Gastrocnemius medialis (tissue), 4 donors: Measurements from ENCODE around the gene LRRC75B. TPM values are rescaled to one million over a fixed set of nuclear protein-coding genes. Genes with fewer than 3 reads are reported as not detected.
"Not testable (repeated sequence)": the region's sequence is repeated elsewhere in the genome, so short reads cannot be mapped to it uniquely, and the experiment has no call there.

Experiments used
- ATAC-seq, 2 donors: fragments of 150-250 bp; one replicate each; pipeline ENCODE4 v1.9.1; 2016
- DNase-seq, 2 donors: peaks; one replicate each; pipeline ENCODE4 v3.0.0-alpha.2; 2019
- H3K27ac ChIP-seq, 4 donors: fragments of 200-600 bp; sonication (generic); 1 replicate in 1 of 4; 2 replicates in 3 of 4; pipeline ENCODE4 v1.5.1; 2016 to 2018; ENCODE audit warnings: mild to moderate bottlenecking in 2 of 4, moderate library complexity in 1 of 4
- H3K27me3 ChIP-seq, 3 donors: fragments of 200-600 bp; sonication (generic) in 2 of 3; 1 replicate in 1 of 3; 2 replicates in 2 of 3; pipeline versions ENCODE4 v1.5.1 to v1.6.0; 2016 to 2019; ENCODE audit warnings: mild to moderate bottlenecking in 1 of 3, moderate library complexity in 1 of 3
- H3K36me3 ChIP-seq, 2 donors: fragments of 200-600 bp; sonication (generic) in 1 of 2; one replicate each; pipeline ENCODE4 v1.5.1; 2017 to 2018
- H3K4me1 ChIP-seq, 2 donors: fragments of 200-600 bp; sonication (generic) in 1 of 2; one replicate each; pipeline ENCODE4 v1.5.1; 2016 to 2017; ENCODE audit warnings: mild to moderate bottlenecking in 2 of 2
- H3K4me3 ChIP-seq, 4 donors: fragments of 200-600 bp; sonication (generic) in 3 of 4; 1 replicate in 1 of 4; 2 replicates in 3 of 4; pipeline ENCODE4 v1.5.1; 2016 to 2019; ENCODE audit warnings: mild to moderate bottlenecking in 2 of 4
- H3K9me3 ChIP-seq, 3 donors: fragments of 200-600 bp; sonication (generic) in 2 of 3; 1 replicate in 1 of 3; 2 replicates in 2 of 3; pipeline ENCODE4 v1.5.1; 2016 to 2019
- POLR2A ChIP-seq, 2 donors: fragments of 450-650 bp; IDR thresholded peaks; one replicate each; pipeline ENCODE4 v1.6.1; 2017; ENCODE audit warnings: antibody characterized with exemption in 2 of 2, mild to moderate bottlenecking in 2 of 2, moderate library complexity in 2 of 2
- in situ Hi-C, 4 donors: fragments of 200-750 bp; cut with MboI; loops; one replicate each; pipeline versions ENCODE4 v1.15.0 to v1.8.0; 2017; ENCODE audit warnings: low sequenced_read_pairs in 4 of 4
- intact Hi-C: fragments of 100-400 bp; cut with DNase I; formaldehyde crosslinking; loops from one replicate; pipeline ENCODE4 v1.15.1; 2023; ENCODE audit warnings: low total_unique reads
- total RNA-seq, 4 donors: library from RNA; depleted of rRNA; stranded (reverse); fragments of >200 nt; gene quantifications; one replicate each; pipeline versions ENCODE4 v1.1.0 to v1.2.3, GENCODE V29; 2016
- TF ChIP-seq, protein P1 (sequence below), 5 experiments: fragments of 450-650 bp in 3 of 5; fragments of 200-600 bp in 2 of 5; sonication (generic) in 2 of 5; IDR thresholded peaks in 4 of 5; conservative IDR thresholded peaks in 1 of 5; 1 replicate in 4 of 5; 2 replicates in 1 of 5; pipeline ENCODE4 v1.5.1; 2016 to 2019; ENCODE audit warnings: antibody characterized with exemption in 5 of 5, mild to moderate bottlenecking in 3 of 5, moderate library complexity in 3 of 5

LRRC75B gene, protein sequence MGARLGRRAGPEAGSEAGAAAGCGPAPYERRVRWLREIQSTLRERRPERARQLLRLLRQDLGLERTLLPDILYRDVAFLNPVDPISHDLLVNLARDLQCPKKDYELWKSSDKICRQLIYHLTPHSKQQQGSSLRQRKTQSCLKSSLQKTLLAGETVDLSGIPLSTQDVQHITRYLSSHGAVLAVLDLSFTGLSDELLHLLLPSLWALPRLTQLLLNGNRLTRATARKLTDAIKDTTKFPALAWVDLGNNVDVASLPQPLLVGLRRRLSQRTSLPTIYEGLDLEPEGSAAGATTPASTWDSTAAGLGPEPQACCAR
- total RNA-seq = 1 to 10 TPM; 1.9 to 3.4 (median 2.8) TPM

DNA sequence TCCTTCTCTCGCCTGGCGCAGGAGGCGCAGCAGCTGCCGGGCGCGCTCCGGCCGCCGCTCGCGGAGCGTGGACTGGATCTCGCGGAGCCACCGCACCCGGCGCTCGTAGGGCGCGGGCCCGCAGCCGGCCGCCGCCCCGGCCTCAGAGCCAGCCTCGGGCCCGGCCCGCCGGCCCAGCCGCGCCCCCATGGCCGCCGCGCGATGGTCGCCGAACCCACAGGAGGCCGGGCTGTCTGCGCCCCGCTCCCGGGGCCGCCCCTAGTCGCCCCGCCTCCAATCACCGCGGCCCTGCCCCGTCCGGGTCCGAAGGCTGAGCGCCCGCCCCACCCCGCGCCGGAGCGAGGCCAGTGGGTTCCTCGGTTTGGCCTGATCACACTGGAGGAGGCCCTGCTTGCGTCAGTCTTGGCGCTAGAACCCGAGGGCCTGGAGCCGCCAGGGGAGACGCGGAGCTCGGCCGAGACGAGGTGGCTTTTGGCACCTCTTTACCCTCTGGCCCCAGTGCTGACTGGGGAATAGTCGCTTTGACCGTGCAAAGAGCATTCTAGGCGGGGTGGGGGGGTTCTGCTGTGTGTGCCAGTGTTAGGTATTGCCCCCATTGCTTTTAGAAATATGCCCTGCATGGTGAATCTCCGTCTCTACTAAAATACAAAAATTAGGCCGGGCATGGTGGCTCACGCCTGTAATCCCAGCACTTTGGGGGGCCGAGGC is at the start of gene LRRC75B:
TSS of gene LRRC75B (minus strand) at position 223 of the 708 bp plus-strand sequence. CDS start at position 189, 34 bp downstream.
- Histone ChIP-seq H3K9me3 (no peaks in the 10 kb centered on the region), H3K4me3 (peak within 1 kb of the TSS; percentile 56 to 75 (median 62)), H3K4me1 (no peaks in the 10 kb centered on the region), H3K36me3 (no peaks in the 10 kb centered on the region), H3K27me3 (no peaks in the 10 kb centered on the region), H3K27ac (peak within 1 kb of the TSS; percentile 54 to 64 (median 64))
- in situ Hi-C loops = no loop called here
- peak in 1 of 2 donors; percentile 37 for TF ChIP-seq POLR2A (IDR thresholded peaks at IDR 0.05)
- TF ChIP-seq, protein P1, sequence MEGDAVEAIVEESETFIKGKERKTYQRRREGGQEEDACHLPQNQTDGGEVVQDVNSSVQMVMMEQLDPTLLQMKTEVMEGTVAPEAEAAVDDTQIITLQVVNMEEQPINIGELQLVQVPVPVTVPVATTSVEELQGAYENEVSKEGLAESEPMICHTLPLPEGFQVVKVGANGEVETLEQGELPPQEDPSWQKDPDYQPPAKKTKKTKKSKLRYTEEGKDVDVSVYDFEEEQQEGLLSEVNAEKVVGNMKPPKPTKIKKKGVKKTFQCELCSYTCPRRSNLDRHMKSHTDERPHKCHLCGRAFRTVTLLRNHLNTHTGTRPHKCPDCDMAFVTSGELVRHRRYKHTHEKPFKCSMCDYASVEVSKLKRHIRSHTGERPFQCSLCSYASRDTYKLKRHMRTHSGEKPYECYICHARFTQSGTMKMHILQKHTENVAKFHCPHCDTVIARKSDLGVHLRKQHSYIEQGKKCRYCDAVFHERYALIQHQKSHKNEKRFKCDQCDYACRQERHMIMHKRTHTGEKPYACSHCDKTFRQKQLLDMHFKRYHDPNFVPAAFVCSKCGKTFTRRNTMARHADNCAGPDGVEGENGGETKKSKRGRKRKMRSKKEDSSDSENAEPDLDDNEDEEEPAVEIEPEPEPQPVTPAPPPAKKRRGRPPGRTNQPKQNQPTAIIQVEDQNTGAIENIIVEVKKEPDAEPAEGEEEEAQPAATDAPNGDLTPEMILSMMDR (IDR thresholded peaks at IDR 0.05 in 4 of 5, conservative IDR thresholded peaks at IDR 0.05 in 1 of 5) = no peak
- ATAC-seq (peak; percentile 56 to 84), DNase-seq (peak; percentile 55 to 71)
- intact Hi-C loops = loop anchor here (1.0 kb wide), 1 partner anchor 38 kb away; the partner anchor contains the start of genes GUCD1 and SNRPD3

DNA sequence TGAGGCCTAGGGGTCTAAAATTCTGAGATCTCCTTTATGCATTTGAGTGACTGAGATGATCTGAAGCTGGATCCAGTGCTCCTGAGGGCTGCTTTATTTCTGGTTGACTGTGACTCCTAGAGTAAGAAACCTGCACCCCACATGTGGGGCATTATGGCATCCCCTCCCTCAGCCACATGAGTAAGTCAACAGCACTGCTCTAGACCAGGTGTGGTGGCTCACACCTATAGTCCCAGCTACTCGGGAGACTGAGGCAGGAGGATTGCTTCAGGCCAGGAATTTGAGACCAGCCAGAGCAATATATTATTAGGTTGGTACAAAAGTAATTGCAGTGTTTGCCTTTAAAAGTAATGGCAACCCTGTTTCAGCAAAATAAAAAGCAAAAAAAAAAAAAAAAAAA is 49.4 kb upstream of the LRRC75B start:
- DNase-seq, H3K27me3 ChIP-seq, in situ Hi-C loops, H3K27ac ChIP-seq, ATAC-seq, intact Hi-C loops, H3K4me1 ChIP-seq, H3K36me3 ChIP-seq, H3K4me3 ChIP-seq, H3K9me3 ChIP-seq: not testable (repeated sequence)

DNA sequence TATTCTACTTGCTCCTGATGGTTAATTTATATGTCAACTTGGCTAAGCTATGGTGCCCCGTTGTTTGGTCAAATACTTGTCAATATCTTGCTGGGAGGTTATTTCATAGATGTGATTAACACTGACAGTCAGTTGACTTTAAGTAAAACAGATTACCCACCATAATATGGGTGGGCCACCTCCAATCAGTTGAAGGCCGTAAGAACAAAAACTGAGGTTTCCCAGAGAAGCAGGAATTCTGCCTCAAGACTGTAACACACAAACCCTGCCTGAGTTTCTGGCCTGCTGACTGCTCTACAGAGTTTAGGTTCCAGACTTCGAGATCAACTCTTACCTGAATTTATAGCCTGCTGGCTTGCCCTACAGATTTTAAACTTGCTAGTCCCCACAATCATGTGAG is 43.6 kb upstream of the LRRC75B start:
- H3K9me3 ChIP-seq, H3K4me3 ChIP-seq, intact Hi-C loops, ATAC-seq, H3K27ac ChIP-seq, DNase-seq, H3K4me1 ChIP-seq, H3K27me3 ChIP-seq, H3K36me3 ChIP-seq, in situ Hi-C loops: not testable (repeated sequence)

DNA sequence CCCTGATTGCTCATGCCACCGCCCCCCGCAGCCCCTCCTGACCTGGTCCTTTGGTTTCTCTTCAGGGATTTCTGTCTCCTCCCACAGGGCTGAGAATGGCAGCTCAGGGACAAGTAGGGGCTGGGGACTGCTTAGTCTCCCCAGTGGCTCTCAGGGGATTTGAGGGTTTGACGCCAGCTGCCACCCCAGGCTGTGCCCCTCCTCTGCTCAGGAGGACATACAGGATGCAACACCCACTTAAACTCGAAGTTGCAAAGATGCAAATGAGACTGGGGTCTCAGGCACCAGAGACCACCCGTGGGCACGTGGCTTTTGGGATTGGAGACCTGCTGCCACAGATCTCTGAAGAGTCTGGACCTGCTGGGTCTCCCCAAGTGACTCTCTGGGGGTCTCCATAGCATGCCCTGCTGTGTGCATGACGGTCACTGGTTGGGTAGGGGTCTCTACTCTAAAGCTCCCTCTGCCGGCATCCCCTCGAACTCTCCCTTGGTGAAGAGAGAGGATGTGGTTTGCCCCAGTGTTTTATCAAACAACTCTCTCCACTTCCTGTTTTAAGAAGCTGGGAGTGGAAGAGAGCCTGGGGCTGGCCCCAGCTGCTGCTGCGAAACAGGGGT is 42.0 kb upstream of the LRRC75B start:
- H3K27ac ChIP-seq, H3K27me3 ChIP-seq, H3K36me3 ChIP-seq, H3K4me3 ChIP-seq, H3K4me1 ChIP-seq, intact Hi-C loops, H3K9me3 ChIP-seq, in situ Hi-C loops, ATAC-seq, DNase-seq: not testable (repeated sequence)

DNA sequence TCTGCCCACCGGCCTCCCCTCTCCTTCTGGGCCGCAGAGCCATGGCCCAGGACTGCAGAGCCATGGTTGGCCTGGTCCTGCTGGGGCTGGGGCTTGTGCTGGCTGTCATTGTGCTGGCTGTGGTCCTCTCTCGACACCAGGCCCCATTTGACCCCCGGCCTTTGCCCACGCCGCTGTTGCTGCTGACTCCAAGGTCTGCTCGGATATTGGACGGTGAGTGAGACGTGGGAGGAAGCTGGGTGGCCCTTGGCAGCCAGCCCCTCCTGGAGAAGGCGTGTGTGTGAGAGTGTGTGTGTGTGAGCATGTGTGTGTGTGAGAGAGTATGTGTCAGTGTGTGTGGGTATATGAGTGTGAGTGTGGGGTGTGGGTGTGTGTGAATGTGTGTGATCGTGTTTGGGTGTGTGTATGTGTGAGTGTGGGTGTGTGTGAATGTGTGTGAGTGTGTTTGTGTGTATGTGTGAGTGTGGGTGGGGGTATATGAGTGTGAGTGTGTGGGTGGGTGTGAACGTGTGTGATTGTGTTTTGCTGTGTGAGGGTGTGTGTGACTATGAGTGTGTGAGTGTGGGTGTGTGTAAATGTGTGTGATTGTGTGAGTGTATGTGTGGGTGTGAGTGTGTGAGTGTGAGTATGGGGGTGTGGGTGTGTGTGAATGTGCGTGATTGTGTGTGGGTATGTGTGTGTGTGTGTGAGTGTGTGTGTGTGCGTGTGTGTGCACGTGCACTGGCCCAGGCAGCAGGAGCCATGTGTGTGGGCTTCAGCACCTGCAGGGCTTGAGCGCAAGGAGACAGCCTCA is 40.6 kb upstream of the LRRC75B start:
- in situ Hi-C loops, H3K36me3 ChIP-seq, intact Hi-C loops, H3K4me3 ChIP-seq, ATAC-seq, H3K4me1 ChIP-seq, DNase-seq, H3K27ac ChIP-seq, H3K9me3 ChIP-seq, H3K27me3 ChIP-seq: not testable (repeated sequence)

DNA sequence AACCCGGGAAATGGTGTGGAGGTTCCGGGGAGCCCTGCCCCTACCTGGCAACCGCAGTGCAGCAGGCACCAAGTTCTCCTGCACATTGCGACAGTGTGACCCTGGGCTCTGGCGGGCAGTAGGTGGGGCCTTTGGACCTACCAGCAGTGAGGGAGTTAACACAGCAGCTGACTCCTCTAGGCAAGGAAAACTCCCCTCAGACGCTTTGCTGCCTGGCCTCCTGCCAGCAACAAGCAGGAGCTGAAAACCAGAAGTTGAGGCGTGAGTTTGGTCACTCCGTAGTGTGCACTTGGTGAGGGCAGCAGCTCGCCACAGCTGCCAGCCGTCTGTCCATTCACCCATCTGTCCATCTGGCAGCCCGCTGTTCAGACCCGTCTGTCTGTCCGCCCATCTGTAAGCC is 39.8 kb upstream of the LRRC75B start:
- intact Hi-C loops, in situ Hi-C loops, H3K9me3 ChIP-seq, ATAC-seq, H3K36me3 ChIP-seq, H3K27me3 ChIP-seq, H3K27ac ChIP-seq, DNase-seq, H3K4me3 ChIP-seq, H3K4me1 ChIP-seq: not testable (repeated sequence)

DNA sequence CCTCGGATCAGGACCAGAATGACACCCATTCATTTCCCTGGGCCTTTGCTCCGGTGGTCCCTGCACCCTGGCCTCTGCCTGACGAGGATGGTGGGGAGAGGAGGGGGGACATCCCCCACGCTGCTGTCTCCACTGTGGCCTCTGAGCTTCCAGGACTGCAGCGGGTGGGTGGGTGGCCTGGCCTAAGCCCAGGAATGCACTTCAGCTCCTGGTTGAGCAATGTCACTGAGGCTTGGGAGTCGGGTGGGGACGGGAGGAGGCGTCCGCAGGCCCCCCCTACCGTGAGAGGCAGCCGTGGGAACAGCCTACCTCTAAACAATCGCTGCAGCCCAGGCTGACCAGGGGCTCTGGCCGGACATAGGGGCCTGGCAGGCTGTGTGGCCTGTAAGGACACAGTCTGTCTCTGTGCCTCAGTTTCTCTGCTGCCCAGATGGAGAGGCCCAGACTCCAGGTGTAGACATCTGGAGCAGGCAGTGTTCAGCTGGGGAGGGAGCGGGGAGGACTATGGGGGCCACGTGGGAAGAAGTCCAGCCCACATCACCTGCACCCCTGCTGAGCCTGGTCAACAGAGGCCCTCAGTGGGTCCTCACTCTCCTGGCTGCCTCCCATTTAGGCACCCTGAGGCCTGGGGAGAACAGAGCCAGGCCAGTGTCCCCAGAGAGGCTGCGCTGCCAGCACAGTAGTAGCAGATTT is 38.7 kb upstream of the LRRC75B start:
- not testable (repeated sequence) for DNase-seq

DNA sequence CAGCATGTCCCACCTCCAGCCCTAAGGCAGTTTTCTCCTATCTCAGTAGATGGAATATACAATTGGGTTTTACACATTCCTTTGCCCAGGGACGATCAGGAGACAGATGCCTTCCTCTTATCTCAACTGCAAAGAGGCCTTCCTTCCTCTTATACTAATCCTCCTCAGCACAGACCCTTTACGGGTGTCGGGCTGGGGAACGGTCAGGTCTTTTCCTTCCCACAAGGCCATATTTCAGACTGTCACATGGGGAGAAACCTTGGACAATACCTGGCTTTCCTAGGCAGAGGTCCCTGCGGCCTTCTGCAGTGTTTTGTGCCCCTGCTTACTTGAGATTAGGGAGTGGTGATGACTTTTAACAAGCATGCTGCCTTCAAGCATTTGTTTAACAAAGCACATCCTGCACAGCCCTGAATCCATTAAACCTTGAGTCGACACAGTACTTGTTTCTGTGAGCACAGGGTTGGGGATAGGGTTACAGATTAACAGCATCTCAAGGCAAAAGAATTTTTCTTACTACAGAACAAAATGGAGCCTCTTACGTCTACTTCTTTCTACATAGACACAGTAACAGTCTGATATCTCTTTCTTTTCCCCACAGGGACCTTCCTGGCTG is 38.0 kb upstream of the LRRC75B start:
- H3K4me3 ChIP-seq, DNase-seq, in situ Hi-C loops, H3K27me3 ChIP-seq, H3K9me3 ChIP-seq, H3K4me1 ChIP-seq, H3K36me3 ChIP-seq, H3K27ac ChIP-seq, intact Hi-C loops, ATAC-seq: not testable (repeated sequence)

More for the DNA sequence above, 38.7 kb upstream of the LRRC75B start:
- ATAC-seq, H3K36me3 ChIP-seq, H3K27me3 ChIP-seq, H3K4me1 ChIP-seq, H3K9me3 ChIP-seq, H3K4me3 ChIP-seq, in situ Hi-C loops, H3K27ac ChIP-seq, intact Hi-C loops: not testable (repeated sequence)
